Subcutaneous abdominal adipose tissue (tissue), 5 donors: ENCODE data around the gene SPATS2.
"Not testable (repeated sequence)": the region's sequence is repeated elsewhere in the genome, so short reads cannot be mapped to it uniquely, and the experiment has no call there.

Source experiments
- H3K27ac ChIP-seq: one replicate; pipeline ENCODE4 v1.7.0; 2013; ENCODE audit warnings: low read depth, mild to moderate bottlenecking, inconsistent platforms, low read length, moderate library complexity
- H3K27me3 ChIP-seq, 5 donors: one replicate each; pipeline ENCODE4 v1.7.0; 2013; ENCODE audit warnings: low read length in 5 of 5, inconsistent platforms in 1 of 5; ENCODE audit not compliant: control insufficient read depth in 5 of 5, insufficient read depth in 4 of 5
- H3K36me3 ChIP-seq, 5 donors: one replicate each; pipeline ENCODE4 v1.7.0; 2013; ENCODE audit warnings: low read length in 5 of 5; ENCODE audit not compliant: control insufficient read depth in 5 of 5, insufficient read depth in 5 of 5
- H3K4me1 ChIP-seq, 5 donors: one replicate each; pipeline ENCODE4 v1.7.0; 2013; ENCODE audit warnings: low read length in 5 of 5, mild to moderate bottlenecking in 3 of 5, moderate library complexity in 1 of 5; ENCODE audit not compliant: control insufficient read depth in 5 of 5, insufficient read depth in 5 of 5
- H3K4me3 ChIP-seq, 5 donors: one replicate each; pipeline ENCODE4 v1.7.0; 2013; ENCODE audit warnings: low read length in 5 of 5, low read depth in 1 of 5
- H3K9ac ChIP-seq, 5 donors: one replicate each; pipeline ENCODE4 v1.7.0; 2013; ENCODE audit warnings: low read length in 5 of 5, mild to moderate bottlenecking in 4 of 5, moderate library complexity in 3 of 5
- H3K9me3 ChIP-seq, 5 donors: one replicate each; pipeline ENCODE4 v1.7.0; 2013; ENCODE audit warnings: low read length in 5 of 5; ENCODE audit not compliant: control insufficient read depth in 5 of 5
- donor health status: healthy.
- donor health status: healthy.
- donor health status: healthy.
- donor health status: healthy.
- donor health status: healthy.

The SPATS2 gene

GRCh38 chr12:49330032-49330619 lies 37.1 kb upstream of the SPATS2 start:
- Histone ChIP-seq H3K9ac (no peak overlapping the region), H3K9me3 (no peaks in the 10 kb centered on the region), H3K4me3 (no peak overlapping the region), H3K27ac (no peak overlapping the region), H3K4me1 (peaks cover 0 to 18% (median 11%) of the 10 kb centered on the region in 5 donors), H3K27me3 (peaks cover 15 to 40% (median 24%) of the 10 kb centered on the region in 5 donors), H3K36me3 (no peaks in the 10 kb centered on the region)

GRCh38 chr12:49330631-49331379 lies 36.5 kb upstream of the SPATS2 start:
- Histone ChIP-seq H3K4me3 (no peak overlapping the region), H3K9me3 (no peaks in the 10 kb centered on the region), H3K27ac (no peak overlapping the region), H3K9ac (peak overlapping the region in 1 of 5 donors; percentile 5), H3K36me3 (no peaks in the 10 kb centered on the region), H3K4me1 (peaks cover 0 to 18% (median 11%) of the 10 kb centered on the region in 5 donors), H3K27me3 (peaks cover 21 to 47% (median 31%) of the 10 kb centered on the region in 5 donors)

GRCh38 chr12:49331380-49332222 lies 35.7 kb upstream of the SPATS2 start:
- Histone ChIP-seq H3K27ac (no peak overlapping the region), H3K9me3 (no peaks in the 10 kb centered on the region), H3K4me3 (no peak overlapping the region), H3K36me3 (no peaks in the 10 kb centered on the region), H3K27me3 (peaks cover 29 to 55% (median 39%) of the 10 kb centered on the region in 5 donors), H3K4me1 (peaks cover 0 to 26% (median 15%) of the 10 kb centered on the region in 5 donors), H3K9ac (peak overlapping the region in 2 of 5 donors; percentile 5 to 7)

- H3K27me3 ChIP-seq, result peaks cover 34 to 58% (median 46%) of the 10 kb centered on the region in 5 donors
- no peak overlapping the region for H3K9ac ChIP-seq
- H3K4me3 ChIP-seq, result no peak overlapping the region
- H3K36me3 ChIP-seq, result no peaks in the 10 kb centered on the region
- H3K4me1 ChIP-seq, result peaks cover 0 to 34% (median 21%) of the 10 kb centered on the region in 5 donors
- no peak overlapping the region for H3K27ac ChIP-seq
- H3K9me3 ChIP-seq, result no peaks in the 10 kb centered on the region
Measured at GRCh38 chr12:49332441-49332861, 34.8 kb upstream of the SPATS2 start.

- peaks cover 36 to 63% (median 50%) of the 10 kb centered on the region in 5 donors for H3K27me3 ChIP-seq
- H3K27ac ChIP-seq, result no peak overlapping the region
- peak overlapping the region in 1 of 5 donors; percentile 31 for H3K4me3 ChIP-seq
- peak overlapping the region in 1 of 5 donors; percentile 37 for H3K9ac ChIP-seq
- H3K4me1 ChIP-seq, result peaks cover 0 to 34% (median 22%) of the 10 kb centered on the region in 5 donors
- no peaks in the 10 kb centered on the region for H3K36me3 ChIP-seq
- no peaks in the 10 kb centered on the region for H3K9me3 ChIP-seq
Measured at GRCh38 chr12:49332891-49333371, 34.3 kb upstream of the SPATS2 start.

- H3K4me3 ChIP-seq, H3K36me3 ChIP-seq, H3K9me3 ChIP-seq, H3K27ac ChIP-seq, H3K9ac ChIP-seq: not testable (repeated sequence)
- Histone ChIP-seq H3K27me3 (peaks cover 36 to 71% (median 56%) of the 10 kb centered on the region in 5 donors), H3K4me1 (peaks cover 0 to 34% (median 22%) of the 10 kb centered on the region in 5 donors)
Measured at GRCh38 chr12:49333778-49334177, 33.5 kb upstream of the SPATS2 start.

GRCh38 chr12:49334226-49334625 lies 33.0 kb upstream of the SPATS2 start:
- Histone ChIP-seq H3K27me3 (peaks cover 36 to 71% (median 61%) of the 10 kb centered on the region in 5 donors), H3K4me1 (peaks cover 0 to 34% (median 22%) of the 10 kb centered on the region in 5 donors), H3K27ac (no peak overlapping the region), H3K9ac (no peak overlapping the region), H3K9me3 (no peaks in the 10 kb centered on the region), H3K36me3 (no peaks in the 10 kb centered on the region), H3K4me3 (no peak overlapping the region)

- no peaks in the 10 kb centered on the region for H3K36me3 ChIP-seq
- H3K4me3 ChIP-seq, result no peak overlapping the region
- peaks cover 0 to 34% (median 22%) of the 10 kb centered on the region in 5 donors for H3K4me1 ChIP-seq
- H3K9me3 ChIP-seq, result no peaks in the 10 kb centered on the region
- no peak overlapping the region for H3K9ac ChIP-seq
- no peak overlapping the region for H3K27ac ChIP-seq
- H3K27me3 ChIP-seq, result peaks cover 36 to 73% (median 61%) of the 10 kb centered on the region in 5 donors
Measured at GRCh38 chr12:49334681-49335080, 32.6 kb upstream of the SPATS2 start.

- no peaks in the 10 kb centered on the region for H3K9me3 ChIP-seq
- H3K9ac ChIP-seq, result no peak overlapping the region
- peaks cover 0 to 34% (median 22%) of the 10 kb centered on the region in 5 donors for H3K4me1 ChIP-seq
- H3K27me3 ChIP-seq, result peaks cover 36 to 79% (median 59%) of the 10 kb centered on the region in 5 donors
- no peaks in the 10 kb centered on the region for H3K36me3 ChIP-seq
- H3K27ac ChIP-seq, result no peak overlapping the region
- H3K4me3 ChIP-seq, result no peak overlapping the region
Measured at GRCh38 chr12:49335118-49335954, 31.9 kb upstream of the SPATS2 start.
